HepG2 (cell line): ENCODE results near the gene FAM131C.
"Not testable (repeated sequence)": the region's sequence is repeated elsewhere in the genome, so short reads cannot be mapped to it uniquely, and the experiment has no call there.

Experiments
- CBFB ChIP-seq: sonication (generic); formaldehyde crosslinking; IDR thresholded peaks from 2 replicates; pipeline ENCODE4 v1.4.0; 2020; ENCODE audit warnings: missing genetic modification reagents
- EEA1 ChIP-seq: sonication (generic); formaldehyde crosslinking; IDR thresholded peaks from 2 replicates; pipeline ENCODE4 v1.5.1; 2020; ENCODE audit warnings: mild to moderate bottlenecking, missing genetic modification reagents, borderline replicate concordance
- EP300 ChIP-seq, 3 experiments: sonication (generic) in 1 of 3; formaldehyde crosslinking in 1 of 3; IDR thresholded peaks; 2 replicates each; pipeline versions ENCODE4 v1.5.1 to v1.6.1; 2011 to 2020; ENCODE audit warnings: low read depth in 2 of 3, low read length in 2 of 3, borderline replicate concordance in 1 of 3, improper control_type of control experiment in 1 of 3, mild to moderate bottlenecking in 1 of 3, missing genetic modification reagents in 1 of 3, moderate library complexity in 1 of 3
- FOXO4 ChIP-seq: sonication (generic); formaldehyde crosslinking; conservative IDR thresholded peaks from 2 replicates; pipeline ENCODE4 v1.8.1; 2023; ENCODE audit warnings: missing genetic modification reagents
- KDM5B ChIP-seq: sonication (generic); formaldehyde crosslinking; IDR thresholded peaks from 2 replicates; pipeline ENCODE4 v1.4.0; 2020; ENCODE audit warnings: missing genetic modification reagents, mild to moderate bottlenecking, borderline replicate concordance
- NFKBIZ ChIP-seq: IDR thresholded peaks from 2 replicates; pipeline ENCODE4 v1.6.1; 2018; ENCODE audit warnings: missing genetic modification reagents, missing compliant biosample characterization
- PHF21A ChIP-seq: sonication (generic); formaldehyde crosslinking; IDR thresholded peaks from 2 replicates; pipeline ENCODE4 v1.5.0; 2020; ENCODE audit warnings: mild to moderate bottlenecking, missing genetic modification reagents
- RXRB ChIP-seq: IDR thresholded peaks from 2 replicates; pipeline ENCODE4 v1.6.1; 2016; ENCODE audit warnings: borderline replicate concordance, missing genetic modification reagents, missing compliant biosample characterization
- TAF1 ChIP-seq: sonication (generic); formaldehyde crosslinking; IDR thresholded peaks from 2 replicates; pipeline ENCODE4 v1.4.0; 2020; ENCODE audit warnings: missing genetic modification reagents
- ZNF275 ChIP-seq: sonication (generic); formaldehyde crosslinking; IDR thresholded peaks from 2 replicates; pipeline ENCODE4 v1.8.0; 2022; ENCODE audit warnings: missing genetic modification reagents, mild to moderate bottlenecking, inconsistent platforms, borderline replicate concordance
- ZNF674 ChIP-seq: sonication (generic); formaldehyde crosslinking; IDR thresholded peaks from 2 replicates; pipeline ENCODE4 v1.5.0; 2020; ENCODE audit warnings: low read depth, mild to moderate bottlenecking, missing genetic modification reagents
- TF ChIP-seq, protein P1 (sequence below): sonication (generic); formaldehyde crosslinking; IDR thresholded peaks from 2 replicates; pipeline ENCODE4 v1.5.0; 2020; ENCODE audit warnings: mild to moderate bottlenecking, missing genetic modification reagents, moderate library complexity

- not testable (repeated sequence) for TF ChIP-seq PHF21A (CRISPR knock-in tag); EEA1 (CRISPR knock-in tag); FOXO4 (CRISPR knock-in tag); RXRB (CRISPR knock-in tag); ZNF674 (CRISPR knock-in tag); CBFB; TAF1 (CRISPR knock-in tag); EP300 (IDR thresholded peaks at IDR 0.05; ENCODE audit: low read depth in 2 of 2, low read length in 2 of 2); EP300 (CRISPR knock-in tag; IDR thresholded peaks at IDR 0.05; ENCODE audit: borderline replicate concordance); ZNF275 (CRISPR knock-in tag); NFKBIZ (CRISPR knock-in tag); KDM5B
- TF ChIP-seq, protein P1, sequence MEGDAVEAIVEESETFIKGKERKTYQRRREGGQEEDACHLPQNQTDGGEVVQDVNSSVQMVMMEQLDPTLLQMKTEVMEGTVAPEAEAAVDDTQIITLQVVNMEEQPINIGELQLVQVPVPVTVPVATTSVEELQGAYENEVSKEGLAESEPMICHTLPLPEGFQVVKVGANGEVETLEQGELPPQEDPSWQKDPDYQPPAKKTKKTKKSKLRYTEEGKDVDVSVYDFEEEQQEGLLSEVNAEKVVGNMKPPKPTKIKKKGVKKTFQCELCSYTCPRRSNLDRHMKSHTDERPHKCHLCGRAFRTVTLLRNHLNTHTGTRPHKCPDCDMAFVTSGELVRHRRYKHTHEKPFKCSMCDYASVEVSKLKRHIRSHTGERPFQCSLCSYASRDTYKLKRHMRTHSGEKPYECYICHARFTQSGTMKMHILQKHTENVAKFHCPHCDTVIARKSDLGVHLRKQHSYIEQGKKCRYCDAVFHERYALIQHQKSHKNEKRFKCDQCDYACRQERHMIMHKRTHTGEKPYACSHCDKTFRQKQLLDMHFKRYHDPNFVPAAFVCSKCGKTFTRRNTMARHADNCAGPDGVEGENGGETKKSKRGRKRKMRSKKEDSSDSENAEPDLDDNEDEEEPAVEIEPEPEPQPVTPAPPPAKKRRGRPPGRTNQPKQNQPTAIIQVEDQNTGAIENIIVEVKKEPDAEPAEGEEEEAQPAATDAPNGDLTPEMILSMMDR (CRISPR knock-in tag): not testable (repeated sequence)
Observed at GRCh38 chr1:16062687-16063075, 10.8 kb downstream of the FAM131C start.
